ENCODE data around the gene SLC1A3.
A peak's percentile ranks its signal among the peaks of the same experiment; 100 is the strongest.

Gene SLC1A3

DNA sequence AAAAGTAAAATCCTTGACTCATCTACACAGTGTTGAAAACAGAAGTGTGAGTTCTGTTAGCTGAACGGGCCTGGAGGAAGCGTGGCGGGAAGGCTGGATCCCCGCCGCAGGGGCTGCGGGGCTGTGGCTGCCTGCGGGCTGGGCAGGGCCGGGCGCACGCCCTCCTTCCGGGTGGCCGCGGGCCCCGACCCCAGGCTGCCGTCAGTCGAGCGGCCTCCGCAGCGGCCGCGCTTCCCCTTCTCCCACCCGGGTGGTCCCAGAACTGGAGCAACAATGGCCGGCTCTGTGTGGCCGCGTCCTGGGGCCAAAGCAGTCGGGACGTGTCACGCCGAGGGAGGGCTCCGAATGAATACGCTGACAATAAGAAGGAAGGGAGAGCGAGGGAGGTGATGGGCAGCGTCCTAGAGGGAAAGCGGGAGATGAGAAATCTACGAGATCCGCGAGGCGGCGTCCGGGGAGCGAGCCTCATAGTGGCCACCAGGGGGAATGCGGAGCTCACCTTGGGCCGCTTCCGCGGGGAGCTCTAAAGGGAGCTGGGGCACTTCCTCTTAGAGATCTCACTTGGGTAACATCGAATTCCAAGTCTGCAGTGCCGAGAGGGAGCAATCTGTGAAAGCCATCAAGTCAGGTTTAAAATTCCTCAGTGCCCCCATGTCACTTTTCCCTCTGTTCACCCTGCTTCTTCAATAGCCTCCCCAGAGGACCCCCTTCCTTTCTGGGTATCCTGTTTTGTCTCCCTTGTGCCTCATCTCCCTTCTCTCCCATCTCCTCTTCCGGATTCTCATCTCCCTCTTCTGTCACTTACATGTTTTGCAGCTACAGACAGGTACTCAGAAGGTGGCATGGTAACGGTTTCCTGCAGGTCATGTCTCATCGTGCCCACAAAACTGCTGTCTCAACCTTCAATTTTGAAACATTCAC is 83.9 kb downstream of the SLC1A3 start:
- peak; percentile 48 for DNase-seq

DNA sequence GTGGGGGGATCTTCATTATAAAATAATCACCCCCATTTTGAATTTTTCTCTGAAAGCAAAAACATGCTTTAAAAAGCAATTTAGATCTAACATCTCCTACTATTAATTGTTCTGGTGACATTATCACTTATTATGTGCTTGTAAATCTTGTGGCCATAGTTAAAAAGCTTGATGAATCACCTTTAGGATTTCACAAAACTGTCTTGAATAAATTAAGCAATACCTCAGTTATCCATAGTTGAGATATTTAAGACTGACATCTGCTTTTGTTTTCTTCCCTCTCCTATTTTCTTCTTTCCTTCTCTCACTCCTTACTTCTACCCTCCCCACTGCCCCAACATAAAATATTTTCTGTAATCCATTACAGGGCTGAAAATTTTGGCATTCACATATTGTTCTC is 84.8 kb downstream of the SLC1A3 start:
- no peak for DNase-seq

DNA sequence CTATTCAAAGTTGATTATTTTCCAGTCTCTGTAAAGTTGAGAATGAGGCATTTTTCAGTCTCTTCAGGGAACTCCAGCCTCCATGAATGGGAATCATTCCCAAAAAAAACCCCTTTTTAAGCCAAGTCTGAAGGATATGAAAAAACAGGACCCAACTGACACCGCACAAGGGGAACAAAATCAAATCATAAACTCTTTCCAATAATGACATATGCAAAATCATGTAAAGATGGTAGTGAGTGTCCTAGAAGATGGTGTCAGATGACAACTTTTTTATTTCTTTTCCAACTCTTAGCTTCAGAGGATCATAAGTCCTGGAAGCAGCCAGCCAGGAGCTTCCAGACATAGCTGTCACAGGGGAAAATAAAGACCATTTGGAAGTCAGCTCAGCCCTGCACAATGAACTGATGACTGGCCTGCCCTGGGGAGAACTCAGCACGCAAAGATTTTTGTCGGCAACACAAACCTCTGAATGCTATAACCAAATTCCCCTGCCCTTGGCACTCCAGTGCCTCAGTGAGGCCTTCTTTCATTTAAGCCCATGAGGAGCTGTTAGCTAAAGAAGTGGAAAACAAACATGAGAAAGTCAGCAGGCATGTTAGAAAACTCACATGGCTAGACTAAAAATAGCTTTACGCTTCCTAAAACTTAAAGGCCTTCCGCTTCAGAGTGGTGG is 85.4 kb downstream of the SLC1A3 start:
- no peak for DNase-seq

DNA sequence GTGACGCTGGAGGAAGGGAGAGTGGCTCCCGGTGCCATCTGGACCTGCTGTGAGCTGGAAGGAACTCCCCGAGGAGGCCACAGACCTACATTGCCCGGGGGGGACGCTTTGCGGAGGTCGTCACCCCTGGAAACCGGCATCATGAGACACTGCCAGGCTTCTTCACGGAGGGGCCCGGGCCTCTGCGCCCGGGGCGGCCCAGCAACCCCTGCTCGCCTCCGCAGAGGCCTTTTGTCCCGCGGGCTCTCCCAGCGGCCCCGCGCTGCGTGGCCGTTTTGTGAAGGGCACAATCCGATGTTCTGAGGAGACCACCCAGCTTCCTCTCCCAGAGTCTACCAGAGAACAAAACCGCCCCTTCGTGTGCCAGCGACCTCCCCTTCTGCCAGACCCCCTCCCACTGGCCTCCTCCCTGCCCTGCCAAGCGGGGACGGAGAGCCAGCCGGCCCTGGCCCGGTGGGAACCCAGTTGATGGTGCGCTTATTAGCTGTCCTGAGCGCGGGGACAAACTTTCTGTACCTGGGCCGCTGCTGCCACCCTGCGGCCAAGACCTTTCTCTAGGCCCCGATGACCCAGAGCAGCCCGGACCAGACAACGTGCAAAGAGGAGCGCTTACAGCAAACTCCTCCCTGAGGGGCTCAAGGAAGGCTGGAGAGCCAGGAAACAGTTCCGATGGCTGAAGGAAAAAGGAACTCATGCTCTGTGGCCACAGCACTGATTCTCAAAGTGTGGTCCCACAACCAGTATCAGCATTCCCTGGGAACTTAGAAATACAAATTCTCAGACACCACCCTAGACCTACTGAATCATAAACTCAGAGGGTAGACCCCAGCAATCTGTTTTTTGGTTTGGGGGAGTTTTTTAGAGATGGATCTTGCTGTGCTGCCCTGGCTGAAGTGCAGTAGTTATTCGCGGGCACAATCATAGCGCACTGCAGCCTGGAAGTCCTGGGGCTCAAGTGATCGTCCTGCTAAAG is 86.7 kb downstream of the SLC1A3 start:
- no peak for DNase-seq

DNA sequence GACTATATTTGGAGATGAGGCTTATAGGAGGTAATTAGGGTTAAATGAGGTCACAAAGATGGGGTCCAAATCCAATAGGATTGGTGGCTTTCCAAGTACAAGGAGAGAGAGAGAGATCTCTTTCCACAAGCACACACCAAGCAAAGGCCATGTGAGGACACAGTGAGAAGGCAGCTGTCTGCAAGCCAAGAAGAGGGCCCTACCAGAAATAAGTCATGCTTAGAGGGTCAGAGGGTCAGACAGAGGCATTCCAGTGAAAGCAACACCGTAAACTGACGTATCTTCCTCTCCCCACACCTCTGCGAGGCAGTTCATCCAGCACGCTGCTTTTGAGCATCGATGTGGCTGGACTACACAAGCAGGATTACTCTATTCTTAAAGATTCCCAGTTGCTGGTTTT is 87.9 kb downstream of the SLC1A3 start:
- no peak for DNase-seq

DNA sequence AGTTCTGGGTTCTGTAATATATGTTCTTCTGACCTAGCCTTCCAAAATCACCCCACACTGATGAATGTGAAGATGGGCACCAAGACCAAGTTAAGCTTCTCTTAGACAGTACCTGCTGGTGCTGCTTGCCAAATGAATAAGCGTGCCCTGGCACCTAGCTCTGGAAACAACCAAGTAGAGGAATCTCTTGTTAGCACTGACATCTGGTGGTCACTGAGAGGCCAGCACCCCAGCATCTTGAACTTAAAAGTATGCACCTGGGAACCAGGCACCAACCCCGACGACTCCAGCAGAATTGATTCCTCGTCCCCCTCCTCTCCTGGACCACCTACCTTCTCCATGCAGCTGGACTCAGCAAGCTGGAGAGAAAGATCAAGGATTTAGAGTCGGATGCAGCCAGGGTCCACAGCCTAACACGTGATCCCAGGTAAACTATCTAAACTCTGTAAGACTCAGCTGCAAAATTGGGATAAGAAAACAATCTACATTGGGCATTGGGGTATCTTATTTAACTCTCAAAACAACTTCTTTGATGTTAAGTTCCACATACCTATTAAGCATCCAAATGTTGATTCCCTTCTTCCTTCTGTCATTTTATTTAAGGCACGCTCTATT is 89.8 kb downstream of the SLC1A3 start:
- DNase-seq = peak; percentile 1

DNA sequence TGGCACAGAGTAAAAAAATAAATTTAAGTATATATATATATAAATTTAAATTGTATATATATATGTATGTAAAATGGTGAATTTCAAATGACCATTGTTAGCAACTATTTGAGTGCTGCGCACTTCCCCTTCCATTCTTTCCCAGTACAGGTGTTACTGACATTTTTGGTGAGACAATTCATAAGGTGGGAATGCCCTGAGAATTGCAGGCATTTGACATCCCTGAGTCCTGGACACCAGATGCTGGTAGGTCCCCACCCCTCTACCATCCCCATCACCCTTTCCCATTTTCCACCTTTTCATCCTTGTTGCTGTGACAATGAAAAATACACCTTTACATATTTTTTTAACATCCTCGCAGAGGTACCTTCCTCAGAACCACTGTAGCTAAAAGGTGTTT is 91.6 kb downstream of the SLC1A3 start:
- DNase-seq = no peak

DNA sequence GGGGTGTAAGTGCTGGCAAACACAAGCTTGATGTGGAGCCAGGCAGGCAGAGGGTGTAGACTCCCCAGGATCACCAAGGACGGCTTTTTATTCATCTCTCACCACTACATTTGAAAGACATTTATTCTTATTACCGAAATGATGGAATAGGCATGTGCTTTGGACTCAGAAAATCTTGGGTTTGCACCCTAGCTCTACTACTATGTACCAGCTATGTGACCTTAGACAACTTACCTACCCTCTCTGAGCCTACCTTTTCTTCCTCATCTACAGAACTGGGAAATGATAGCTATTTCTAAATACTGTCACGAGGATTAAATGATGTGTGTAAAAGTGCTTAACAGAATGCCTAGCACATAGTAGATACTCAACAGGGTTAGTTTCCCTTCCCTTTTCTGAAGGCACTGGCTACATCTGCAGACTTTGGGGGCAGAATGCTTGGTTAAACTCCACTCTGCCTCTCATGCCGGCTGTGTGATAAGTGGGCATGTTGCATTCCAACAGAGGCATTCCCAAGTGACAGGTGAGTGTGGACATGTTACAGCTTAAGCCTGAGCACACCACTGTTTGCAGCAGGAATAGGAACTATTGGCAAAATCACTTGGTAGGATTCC is 94.8 kb downstream of the SLC1A3 start:
- no peak for DNase-seq

DNA sequence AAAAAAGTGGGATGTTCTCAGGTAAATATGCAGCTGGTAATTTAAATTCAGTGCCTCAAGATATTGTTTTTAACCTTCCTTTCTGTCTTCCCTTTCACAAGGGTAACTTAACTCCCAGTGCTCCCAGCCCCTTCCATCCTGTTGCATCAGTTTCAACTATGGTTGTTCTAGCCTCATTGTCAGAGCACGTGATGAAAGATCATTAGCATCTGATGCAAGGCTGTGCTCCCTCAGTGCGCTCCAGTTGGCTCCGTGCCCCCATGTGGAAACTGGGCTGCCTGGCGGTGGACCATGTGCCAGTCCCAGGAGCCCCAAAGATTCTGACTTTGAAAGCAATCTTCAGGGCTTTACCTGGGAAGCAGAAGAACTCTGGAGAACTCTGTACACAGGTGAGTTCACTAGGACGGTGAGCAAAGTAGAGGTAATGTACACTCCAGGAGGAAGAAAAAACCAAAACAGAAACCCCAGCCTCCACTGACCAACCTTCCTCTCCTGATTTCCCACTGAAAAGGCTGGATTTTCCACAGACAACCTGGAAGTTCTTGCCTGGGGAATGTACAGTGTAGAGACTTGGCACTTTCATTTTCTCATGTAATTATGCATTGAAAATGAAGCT is 96.9 kb downstream of the SLC1A3 start:
- DNase-seq = no peak

DNA sequence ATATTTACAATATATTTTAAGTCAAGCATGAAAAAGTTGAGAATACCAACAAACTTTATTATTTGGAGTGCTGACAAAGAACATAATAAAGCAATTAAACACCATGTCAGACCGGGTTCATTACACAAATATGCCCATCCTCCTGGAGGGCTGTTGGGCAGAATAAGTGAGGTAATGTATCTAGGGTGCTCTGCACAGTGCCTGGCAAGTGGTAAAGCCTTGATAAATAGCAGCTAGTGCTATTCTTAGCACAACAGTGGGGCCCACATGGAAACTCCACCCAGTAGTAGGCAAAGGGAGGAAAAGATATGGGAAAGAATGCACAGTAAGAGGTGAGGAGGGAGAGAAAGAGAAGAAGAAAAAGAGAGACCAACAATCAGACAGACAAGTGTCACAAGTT is 97.7 kb downstream of the SLC1A3 start:
- no peak for DNase-seq

DNA sequence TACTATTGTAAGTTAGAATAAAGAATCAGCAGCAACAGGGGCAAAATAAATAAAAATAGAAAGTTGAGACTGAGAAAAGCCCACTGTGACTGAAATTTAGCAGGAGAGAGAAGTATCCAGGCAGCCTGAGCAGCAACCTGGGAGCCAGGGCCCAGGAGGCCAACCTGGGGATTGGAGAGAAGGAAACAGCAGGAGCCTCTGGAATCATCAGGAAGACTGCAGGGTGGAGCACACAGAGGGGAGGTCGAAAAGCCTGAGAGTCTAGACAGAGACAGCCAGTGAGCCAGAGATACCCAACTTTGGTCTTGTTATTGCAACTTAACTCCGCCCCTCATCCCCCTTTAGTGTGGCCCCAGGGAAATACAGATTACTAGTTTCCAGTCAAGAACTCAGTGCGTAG is 98.6 kb downstream of the SLC1A3 start:
- no peak for DNase-seq

DNA sequence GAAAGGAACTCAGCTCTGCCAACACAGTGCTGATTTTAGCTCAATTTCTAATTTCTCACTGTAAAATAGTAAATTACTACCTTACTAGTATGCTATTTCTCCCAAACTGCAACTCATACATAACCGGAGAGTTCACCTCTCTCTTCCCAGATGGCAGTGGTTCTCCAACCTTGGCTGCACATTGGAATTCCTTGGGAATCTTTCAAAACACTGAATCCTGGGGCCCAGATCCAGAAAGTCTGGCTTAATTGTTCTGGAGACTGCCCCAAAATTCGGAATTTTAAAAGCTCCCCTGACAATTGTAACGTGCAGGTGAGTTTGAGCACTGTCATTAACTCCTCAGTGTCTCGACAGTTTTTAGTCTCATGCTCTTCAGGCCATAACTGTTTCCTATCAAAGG is 100.3 kb downstream of the SLC1A3 start:
- no peak for DNase-seq

DNA sequence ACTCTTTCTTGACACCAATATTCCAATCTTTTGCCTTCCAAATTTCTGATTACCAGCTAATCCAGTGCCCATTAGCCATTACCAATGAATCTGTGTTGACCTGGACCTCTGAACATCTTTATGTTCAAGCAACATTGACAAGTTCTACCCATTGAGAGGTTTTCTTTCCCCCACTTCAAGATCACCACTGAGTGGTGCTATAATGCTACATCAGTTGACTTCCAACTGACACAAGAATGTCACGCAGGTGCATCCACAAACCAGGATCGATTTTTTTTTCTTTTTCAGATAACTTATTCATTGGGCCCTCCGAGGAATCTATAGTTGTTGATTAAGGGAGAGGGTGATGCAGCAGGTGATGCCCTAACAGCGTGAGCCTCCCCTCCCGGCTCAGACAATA is 102.6 kb downstream of the SLC1A3 start:
- DNase-seq = no peak

DNA sequence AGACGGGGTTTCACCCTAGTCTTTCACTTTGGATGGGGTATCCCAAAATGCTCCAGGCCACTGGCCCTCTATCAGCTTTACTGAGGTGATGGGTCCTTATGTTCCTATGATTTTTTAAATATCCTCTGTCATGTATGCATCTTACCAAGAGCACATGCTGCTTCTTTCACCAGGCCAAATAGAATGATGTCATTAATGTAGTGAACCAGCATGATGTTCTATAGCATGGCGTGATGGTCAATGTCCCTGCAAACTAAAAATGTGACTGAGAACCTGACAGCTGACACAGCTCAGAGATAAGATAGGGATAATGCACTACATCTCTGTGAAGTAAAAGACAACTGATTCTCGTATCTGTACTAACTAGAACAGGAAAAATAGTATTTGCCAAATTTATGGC is 103.6 kb downstream of the SLC1A3 start:
- DNase-seq = no peak

DNA sequence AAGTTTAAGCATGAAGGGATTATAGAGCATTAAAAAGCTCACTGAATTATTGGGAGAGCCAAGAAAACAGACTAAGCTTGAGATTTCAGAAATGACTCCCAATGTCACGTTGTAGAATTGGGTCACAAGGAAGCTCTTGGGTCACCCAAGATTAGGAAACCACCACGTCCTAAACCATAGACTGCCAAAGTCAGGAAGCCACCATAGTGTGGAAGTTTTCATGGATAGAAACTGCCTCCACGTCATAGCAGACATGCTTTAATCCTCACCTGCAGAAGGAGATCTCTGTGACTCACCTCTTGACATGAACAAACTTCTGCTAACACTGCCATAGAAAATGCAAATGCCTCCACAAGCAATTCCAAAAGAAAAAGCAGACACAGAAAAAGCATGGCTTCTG is 106.3 kb downstream of the SLC1A3 start:
- DNase-seq = no peak

DNA sequence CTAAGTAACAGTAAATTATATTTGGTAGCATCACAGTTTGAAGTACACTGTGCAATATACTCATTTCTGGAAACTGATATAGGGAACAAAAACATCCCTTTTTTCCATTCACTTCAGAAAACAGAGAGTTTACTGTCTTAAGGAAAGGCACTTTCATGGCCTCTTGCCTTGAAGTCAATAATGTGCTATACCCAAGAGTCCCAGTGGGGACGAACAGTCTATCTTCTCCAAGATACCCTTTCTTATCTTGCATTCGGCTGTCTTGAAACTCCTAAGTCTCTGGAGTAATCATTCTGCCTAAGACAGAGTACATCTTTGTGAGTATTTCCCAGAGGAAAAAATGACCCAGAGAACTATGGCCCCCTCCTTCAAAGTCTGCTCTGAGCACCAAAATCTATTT is 107.1 kb downstream of the SLC1A3 start:
- no peak for DNase-seq

DNA sequence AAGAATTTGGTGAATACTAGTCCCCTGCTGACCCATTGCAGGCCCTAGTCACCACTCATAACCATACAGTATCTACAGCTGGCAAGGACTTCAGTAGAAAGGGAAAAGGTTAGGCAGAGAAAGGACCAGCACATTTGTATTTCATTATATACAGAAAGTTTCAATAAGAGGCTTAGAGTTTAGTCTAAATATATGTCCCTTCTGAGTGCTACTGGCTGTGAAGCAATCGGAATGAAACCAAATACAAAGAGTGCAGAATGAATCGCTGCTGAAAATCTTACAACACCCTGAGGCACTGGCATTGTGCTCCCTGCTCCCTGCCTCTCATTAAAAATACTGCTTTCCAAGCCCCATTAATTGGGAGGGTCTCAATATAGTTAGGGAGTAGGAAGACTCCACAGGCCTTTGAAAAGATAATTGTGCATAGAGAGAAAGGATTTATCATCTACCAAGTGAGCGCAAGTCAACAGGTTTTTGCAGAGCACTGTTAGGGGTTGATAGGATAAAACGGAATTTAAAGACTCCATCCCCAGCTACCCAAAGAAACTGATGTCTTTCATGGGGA is 110.8 kb downstream of the SLC1A3 start:
- no peak for DNase-seq

DNA sequence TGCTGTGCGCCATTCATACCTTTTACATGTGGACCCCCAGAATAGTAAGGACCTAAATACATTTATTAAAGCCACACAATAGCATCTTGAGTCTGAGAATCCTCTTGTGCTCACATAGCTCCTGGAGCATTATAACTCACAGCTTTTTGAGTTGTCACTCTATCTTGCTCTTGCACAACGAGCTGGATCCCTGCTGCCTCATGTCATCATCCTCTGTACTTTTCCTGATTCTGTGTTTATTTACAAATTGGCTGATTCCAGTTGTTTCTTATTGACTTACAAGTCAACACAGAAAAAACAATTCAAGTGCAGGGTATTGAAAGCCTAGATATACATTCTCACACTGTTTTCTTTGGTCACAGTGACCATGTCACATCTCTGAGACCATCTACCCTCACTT is 112.9 kb downstream of the SLC1A3 start:
- no peak for DNase-seq

DNA sequence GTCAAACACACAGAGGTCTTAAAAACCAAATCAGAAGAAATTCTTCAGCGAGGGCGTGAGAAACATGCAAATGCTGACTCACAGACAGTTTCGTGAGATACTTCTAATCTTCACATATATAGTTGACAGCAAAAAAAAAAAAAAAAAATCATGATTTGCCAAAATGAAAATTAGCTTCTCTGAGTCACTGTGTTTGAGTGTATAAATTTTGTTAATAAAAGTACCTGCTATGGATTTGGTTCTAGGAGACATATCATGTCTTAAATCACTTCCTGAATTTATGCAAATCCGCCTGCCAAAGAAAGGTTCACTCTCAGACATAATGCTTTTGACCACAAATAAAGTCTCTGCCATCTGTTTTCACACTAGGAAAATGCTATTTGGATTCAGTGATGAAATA is 114.3 kb downstream of the SLC1A3 start:
- DNase-seq = no peak

DNA sequence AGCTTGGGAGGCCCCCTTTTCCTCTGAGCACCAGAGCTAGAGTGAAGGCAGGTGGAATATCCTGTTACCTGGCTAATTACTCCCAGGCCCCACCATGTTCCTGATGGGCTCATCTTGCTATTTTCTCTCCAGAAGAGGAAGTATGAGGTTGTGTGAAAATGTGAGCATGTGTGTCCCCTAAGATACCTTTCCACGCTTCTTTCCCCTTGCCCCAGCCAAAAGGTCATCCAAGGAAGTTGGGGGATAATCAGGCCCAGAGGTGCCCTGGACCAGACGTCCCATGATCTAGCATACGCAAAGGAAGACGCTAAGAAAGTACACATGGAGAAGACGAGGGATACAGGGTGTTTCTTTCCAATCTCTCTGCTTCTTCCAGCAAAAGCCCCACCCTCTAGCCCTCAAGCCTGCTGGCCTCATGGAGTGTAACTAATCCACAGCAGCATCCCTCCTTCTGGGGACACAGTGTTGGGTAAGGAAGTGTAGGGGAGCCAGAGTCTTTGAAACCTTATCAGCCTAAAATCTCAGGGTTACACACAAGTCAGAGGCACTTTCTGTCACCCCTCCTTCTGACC is 115.3 kb downstream of the SLC1A3 start:
- no peak for DNase-seq

DNA sequence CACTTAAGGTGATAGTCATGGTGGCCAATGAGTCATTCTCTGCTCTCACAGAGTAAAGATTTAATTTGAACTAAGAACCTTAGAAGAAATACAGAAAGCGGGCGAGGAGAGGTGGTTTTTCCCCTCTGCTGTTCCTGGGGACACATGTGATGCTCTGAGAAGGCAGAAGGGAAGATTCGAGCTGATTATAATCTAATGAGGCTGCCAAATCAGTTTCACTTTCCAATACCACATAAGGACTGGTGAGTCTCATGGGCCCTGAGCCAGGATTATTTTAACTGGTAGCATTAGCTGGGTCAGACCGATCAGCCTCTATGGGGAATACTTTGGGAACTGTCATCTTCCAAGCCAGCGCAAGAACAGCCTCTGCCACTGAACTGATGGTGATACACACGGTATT is 116.5 kb downstream of the SLC1A3 start:
- no peak for DNase-seq
